HG03432 (cell line): ENCODE results near the gene CALY.
A peak's percentile ranks its signal among the peaks of the same experiment; 100 is the strongest.

Source experiments
- ATAC-seq: cut with Tn5 transposase; IDR thresholded peaks from one replicate; pipeline ENCODE4 v1.9.1; 2021; ENCODE audit warnings: mild to moderate bottlenecking, moderate library complexity; ENCODE audit not compliant: unreplicated experiment

CALY gene

GRCh38 chr10:133292919-133293809, 43.5 kb downstream of the CALY start:
- no peak for ATAC-seq

DNA sequence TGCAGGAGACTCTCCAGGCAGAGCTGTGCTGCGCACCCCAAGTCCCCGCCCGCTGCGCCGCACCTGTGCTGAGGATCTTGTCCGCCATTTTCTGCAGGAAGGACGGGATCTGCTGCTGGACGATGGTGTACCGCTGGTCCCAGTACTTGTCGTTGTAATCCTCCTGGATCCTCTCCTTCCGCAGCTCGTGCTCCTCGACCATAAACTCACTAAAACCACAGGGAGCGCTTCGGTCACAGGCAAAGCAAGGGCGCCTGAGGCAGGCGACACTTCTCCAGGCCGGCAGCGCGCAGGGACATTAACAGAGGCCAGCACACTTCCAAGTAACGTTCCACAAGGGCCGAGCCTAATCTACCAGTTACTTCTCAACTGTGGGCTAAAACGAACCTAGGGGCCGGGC, 46.9 kb downstream of the CALY start:
- no peak for ATAC-seq

GRCh38 chr10:133287832-133288500, 48.7 kb downstream of the CALY start:
- ATAC-seq, result no peak

DNA sequence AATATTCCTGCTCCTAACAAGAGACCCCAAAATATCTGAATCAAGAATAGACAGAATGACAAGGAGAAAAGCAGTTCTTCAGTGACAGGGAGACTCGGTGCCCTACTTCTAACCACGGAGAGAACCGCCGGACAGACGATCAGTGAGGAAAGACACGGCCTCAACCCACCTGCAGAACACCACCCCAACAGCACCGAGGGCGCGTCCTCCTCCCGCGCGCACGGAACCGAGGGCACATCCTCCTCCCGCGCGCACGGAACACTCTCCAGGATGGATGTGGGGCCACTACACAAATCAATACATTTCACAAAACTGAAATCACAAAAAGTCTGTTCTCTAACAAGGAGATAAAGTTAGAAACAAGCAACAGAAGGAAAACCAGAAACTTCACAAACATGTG, 50.3 kb downstream of the CALY start:
- ATAC-seq, result no peak

GRCh38 chr10:133285217-133285616, 51.5 kb downstream of the CALY start:
- no peak for ATAC-seq

DNA sequence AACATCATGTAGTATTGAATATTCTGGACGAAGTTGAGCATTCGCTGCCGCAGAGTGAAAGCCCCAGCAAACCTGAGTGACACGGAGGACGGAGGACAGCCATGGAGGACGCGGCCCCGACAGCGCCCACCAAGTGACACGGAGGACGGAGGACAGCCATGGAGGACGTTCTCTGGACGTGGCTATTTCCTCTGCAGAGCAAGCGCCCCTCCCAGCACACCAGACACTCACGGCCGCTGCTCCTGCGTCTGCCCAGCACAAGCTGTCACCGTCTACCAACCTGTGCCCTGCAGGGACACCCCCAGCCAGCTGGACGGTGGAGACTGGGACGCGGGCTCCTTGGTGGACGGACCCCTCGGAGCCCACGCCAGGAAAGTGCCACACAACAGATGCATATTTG, 52.8 kb downstream of the CALY start:
- ATAC-seq, result no peak

GRCh38 chr10:133282846-133283390, 53.8 kb downstream of the CALY start:
- no peak for ATAC-seq

DNA sequence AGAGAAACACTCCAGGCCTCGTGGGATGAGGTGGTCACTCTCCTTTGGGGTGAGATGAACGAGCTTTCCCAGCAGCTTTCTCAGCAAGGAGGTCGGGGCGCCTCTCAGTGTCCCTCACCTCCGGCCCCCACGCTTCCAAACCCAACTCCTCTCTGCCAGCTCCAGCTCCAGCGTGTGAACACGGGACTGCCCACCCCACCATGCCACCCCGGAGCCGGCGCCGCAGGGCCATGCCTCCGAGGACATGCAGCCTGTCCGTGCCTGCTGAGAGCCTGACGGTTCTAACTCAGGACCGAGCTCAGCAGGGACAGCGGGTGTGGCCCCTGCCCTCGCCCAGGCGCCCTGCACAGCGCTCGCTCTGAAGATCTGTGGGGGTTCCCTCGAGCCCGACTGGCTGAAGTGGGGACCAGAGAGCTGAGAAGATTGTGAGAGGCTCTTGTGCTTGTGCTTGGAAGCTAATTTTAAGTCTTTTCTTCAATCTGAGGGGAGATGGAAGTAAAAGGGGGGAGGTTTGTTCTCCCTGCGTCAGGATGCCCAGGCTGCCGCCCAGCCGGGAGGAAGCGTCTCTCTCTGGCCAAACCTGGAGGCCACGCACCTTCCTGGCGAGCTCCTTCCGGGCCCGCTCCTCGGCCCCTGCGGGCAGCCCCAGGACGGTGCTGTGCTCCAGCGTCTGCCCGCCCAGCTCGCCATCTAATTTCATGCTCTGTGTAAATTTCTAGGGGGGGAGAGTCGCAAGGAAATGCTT, 54.9 kb downstream of the CALY start:
- no peak for ATAC-seq

- no peak for ATAC-seq
These were observed 55.6 kb downstream of the CALY start for GRCh38 chr10:133281084-133281483.

DNA sequence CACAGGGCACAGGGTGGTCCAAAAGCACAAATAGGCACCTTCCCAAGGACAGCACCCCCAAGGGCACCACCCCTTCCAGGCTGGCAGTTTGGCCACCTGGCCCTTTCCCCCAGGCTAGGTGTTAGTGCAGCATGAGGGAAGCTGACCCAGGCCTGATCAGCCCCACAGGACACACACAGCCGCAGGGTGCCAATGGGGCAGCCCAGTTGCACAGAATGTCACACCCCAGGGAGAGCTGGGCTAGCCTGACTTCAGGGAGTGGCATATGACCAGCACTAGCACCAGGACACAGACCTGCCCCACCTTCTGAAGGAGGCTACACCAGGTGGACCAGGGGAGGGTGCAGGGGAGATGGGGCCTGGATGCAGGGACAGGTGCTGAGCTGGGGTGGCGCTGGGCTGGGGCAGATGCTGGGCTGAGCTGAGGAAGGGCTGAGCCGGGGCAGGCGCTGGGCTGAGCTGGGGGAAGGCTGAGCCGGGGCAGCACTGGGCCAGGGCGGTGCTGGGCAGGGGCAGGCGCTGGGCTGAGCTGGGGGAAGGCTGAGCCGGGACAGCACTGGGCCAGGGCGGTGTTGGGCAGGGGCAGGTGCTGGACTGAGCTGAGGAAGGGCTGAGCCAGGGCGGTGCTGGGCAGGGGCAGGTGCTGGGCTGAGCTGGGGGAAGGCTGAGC, 56.2 kb downstream of the CALY start:
- no peak for ATAC-seq

- no peak for ATAC-seq
These were observed 57.1 kb downstream of the CALY start for GRCh38 chr10:133279326-133280226.

GRCh38 chr10:133278577-133279265, 58.0 kb downstream of the CALY start:
- ATAC-seq, result peak; percentile 29

DNA sequence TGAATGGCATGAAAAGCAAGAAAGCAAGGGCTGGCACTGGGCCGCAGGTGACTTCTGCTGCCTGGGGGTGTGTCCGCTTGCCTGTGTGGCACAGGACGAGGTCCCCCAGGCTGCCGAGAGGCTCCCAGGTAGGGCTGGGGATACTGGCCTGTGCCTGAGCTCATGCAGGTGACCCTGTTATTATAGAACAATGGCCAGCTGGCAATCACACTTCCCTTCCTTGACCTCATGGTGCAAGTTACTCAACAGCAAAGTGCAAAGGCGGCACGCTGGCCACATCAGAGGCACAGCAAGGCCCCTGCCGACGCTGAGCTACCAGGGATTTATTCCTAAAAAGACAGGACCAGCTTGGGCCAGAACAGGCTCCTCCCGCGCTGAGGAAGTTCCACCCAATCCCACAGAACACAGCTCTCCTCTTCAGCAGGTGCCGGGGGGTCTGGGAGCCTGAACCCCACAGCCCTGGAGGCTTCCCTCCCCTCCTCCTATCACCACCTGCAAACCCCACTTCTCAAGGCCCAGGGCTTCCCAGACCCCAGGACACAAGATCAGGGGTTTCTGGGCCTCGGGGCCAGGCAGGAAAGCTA, 58.6 kb downstream of the CALY start:
- no peak for ATAC-seq

DNA sequence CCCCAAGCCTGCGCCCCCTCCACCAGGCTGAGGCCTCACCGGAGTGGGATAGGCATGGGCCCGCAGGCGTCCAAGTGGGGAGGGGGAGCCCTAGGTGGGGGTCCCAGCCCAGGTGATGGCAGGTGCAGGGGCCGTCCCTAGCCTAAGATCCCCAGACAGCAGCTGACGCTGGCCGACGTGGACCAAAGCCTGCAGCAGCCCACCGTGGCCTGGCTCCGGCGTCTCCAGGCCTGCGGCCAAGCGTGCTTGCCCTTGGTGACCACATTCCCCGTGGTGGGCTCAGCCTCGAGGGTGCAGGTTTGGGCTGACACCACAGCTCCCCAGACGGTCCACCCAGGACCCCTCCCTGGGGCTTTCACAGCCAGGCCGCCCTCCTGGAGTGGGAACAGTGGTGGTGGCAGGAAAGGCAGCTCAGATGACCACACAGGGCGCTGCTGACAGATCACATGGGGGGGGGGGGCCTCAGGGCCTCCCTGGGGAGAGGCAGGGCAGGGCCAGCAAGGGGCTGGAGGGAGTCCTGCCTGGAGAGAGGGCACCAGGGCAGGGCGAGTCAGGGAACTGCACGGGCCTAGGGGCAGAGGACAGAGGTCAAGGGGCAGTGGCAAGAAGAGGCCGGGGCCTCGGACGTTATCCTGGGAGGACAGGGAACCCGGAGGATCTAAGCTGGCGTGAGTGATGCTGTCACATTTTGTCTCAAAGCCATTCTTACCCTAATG, 59.3 kb downstream of the CALY start:
- no peak for ATAC-seq

GRCh38 chr10:133276435-133277201, 60.1 kb downstream of the CALY start, which contains the start of gene ADAM8:
Gene ADAM8 (minus strand): TSS chr10:133276868. CDS start chr10:133276817, 51 bp downstream.
- peak; percentile 57 for ATAC-seq

DNA sequence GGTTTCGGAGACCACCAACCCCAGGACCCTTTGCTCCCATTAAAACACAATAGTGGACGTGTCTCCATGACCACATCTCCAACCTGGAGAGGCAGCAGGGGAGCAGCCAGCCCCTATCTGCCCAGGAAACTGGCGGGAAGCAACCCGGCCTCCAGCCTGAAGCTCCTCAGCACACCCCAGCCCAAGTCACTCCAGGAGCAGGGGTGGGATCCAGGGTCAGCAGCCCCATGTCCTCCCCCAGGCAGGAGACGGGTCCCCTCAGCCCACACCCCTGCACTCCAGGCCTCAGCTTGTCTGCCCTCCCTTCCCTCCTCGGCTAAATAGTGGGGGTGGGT, 60.6 kb downstream of the CALY start:
- ATAC-seq, result no peak

DNA sequence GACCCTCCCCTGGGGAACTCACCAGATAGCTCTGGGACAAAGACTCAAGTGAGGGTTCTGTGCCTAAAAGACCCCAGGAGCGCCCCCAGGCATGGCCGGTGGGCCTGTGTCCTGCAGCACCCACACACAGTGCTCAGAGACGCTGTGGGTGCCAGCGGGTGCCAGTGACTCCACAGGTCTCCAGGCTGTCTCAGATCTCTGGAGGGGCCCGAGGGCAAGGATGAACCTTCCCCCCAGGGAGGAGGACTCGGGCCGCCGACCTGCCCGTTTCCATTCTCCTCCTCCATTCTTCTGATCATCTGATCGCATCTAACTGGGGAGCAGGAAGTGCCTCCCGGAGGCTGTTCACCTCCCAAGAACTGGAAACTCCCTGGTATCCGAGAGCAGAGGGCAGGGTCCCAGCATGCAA, 61.0 kb downstream of the CALY start:
- peak; percentile 39 for ATAC-seq
